ENCODE measurements around the gene COX10. TPM values are rescaled to one million over a fixed set of nuclear protein-coding genes. Genes with fewer than 3 reads are reported as not detected.

COX10 gene
- total and polyA plus RNA-seq, 5 donors = 17.9 to 40.2 (median 33.5) TPM

GRCh38 chr17:14048169-14048568 is 21.1 kb upstream of the COX10 start:
- no peaks in the 10 kb centered on the region for H3K4me1 ChIP-seq (ENCODE audit: control insufficient read depth, insufficient read depth, low read length)
- intact Hi-C loops (cut with DNase I) = no loop called here
- no peak for DNase-seq
- ATAC-seq = no peak
- H3K9me3 ChIP-seq (ENCODE audit: control insufficient read depth, low read length) = no peaks in the 10 kb centered on the region
- no peak overlapping the region for H3K4me3 ChIP-seq (ENCODE audit: low read length)
- no peak overlapping the region for H3K27ac ChIP-seq (ENCODE audit: low read length)
- H3K27me3 ChIP-seq (ENCODE audit: control insufficient read depth, insufficient read depth) = no peaks in the 10 kb centered on the region

- Histone ChIP-seq H3K27ac (ENCODE audit: low read length) (no peak overlapping the region), H3K27me3 (ENCODE audit: control insufficient read depth, insufficient read depth) (no peaks in the 10 kb centered on the region), H3K9me3 (ENCODE audit: control insufficient read depth, low read length) (no peaks in the 10 kb centered on the region), H3K4me1 (ENCODE audit: control insufficient read depth, insufficient read depth, low read length) (no peaks in the 10 kb centered on the region), H3K4me3 (ENCODE audit: low read length) (no peak overlapping the region)
- 95% methylated on average over 5 of the region's 5 CpGs for WGBS
- ATAC-seq (no peak), DNase-seq (no peak)
- intact Hi-C loops (cut with DNase I) = no loop called here
These were observed 18.7 kb upstream of the COX10 start for GRCh38 chr17:14050616-14051015.

DNA sequence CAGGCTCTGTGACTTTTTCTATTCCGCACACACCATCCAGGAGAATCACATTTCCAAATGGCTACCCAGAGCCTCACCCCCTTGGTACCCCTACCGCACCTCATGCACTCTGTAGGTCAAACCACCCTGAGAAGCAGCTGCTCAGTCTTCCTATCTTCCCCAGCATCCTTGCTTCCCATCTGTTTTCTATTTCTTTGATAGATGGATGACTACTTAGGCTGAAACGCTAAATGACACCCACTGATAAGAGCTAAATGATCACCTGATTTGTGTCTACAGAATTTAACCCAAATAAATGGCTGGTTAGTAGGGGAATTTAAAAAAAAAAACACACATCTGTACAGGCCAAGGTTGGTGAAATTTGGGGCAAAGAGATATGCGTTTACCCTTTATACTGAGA is 17.6 kb upstream of the COX10 start:
- intact Hi-C loops (cut with DNase I) = no loop called here
- 88% methylated on average over 4 of the region's 4 CpGs for WGBS

GRCh38 chr17:14052886-14053615 is 16.3 kb upstream of the COX10 start:
- no peak for DNase-seq
- 78% methylated on average over 6 of the region's 6 CpGs for WGBS
- Histone ChIP-seq H3K9me3 (ENCODE audit: control insufficient read depth, low read length) (no peaks in the 10 kb centered on the region), H3K4me1 (ENCODE audit: control insufficient read depth, insufficient read depth, low read length) (no peaks in the 10 kb centered on the region), H3K27ac (ENCODE audit: low read length) (no peak overlapping the region), H3K27me3 (ENCODE audit: control insufficient read depth, insufficient read depth) (no peaks in the 10 kb centered on the region), H3K4me3 (ENCODE audit: low read length) (no peak overlapping the region)
- intact Hi-C loops (cut with DNase I) = no loop called here
- no peak for ATAC-seq

More for the DNA sequence above, 17.6 kb upstream of the COX10 start:
- Histone ChIP-seq H3K4me1 (ENCODE audit: control insufficient read depth, insufficient read depth, low read length) (no peaks in the 10 kb centered on the region), H3K4me3 (ENCODE audit: low read length) (no peak overlapping the region), H3K27me3 (ENCODE audit: control insufficient read depth, insufficient read depth) (no peaks in the 10 kb centered on the region), H3K27ac (ENCODE audit: low read length) (no peak overlapping the region), H3K9me3 (ENCODE audit: control insufficient read depth, low read length) (no peaks in the 10 kb centered on the region)
- no peak for ATAC-seq
- no peak for DNase-seq

- Histone ChIP-seq H3K27ac (ENCODE audit: low read length) (no peak overlapping the region), H3K27me3 (ENCODE audit: control insufficient read depth, insufficient read depth) (no peaks in the 10 kb centered on the region), H3K9me3 (ENCODE audit: control insufficient read depth, low read length) (no peaks in the 10 kb centered on the region), H3K4me1 (ENCODE audit: control insufficient read depth, insufficient read depth, low read length) (no peaks in the 10 kb centered on the region), H3K4me3 (ENCODE audit: low read length) (no peak overlapping the region)
- DNase-seq (no peak), ATAC-seq (no peak)
- intact Hi-C loops (cut with DNase I) = no loop called here
These were observed 11.7 kb upstream of the COX10 start for GRCh38 chr17:14057591-14057990.

DNA sequence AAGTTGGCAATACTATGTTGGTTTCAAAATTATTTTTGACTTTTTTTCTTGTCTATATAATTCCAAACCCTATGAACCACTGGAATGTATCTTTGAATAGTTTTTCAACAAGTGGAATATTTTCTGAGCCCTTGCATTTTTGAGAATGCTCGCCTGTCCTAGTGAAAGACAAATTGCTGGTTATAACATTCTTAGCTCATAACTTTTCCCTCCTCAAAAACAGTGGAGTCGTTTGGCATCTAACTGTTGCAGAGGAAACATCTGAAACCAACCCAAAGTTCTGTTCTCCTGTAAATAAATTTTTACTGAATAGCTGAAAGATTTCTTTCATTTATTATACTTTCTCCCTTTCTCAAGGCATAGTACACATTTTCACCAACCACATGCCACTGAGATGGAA is 11.3 kb upstream of the COX10 start:
- no peaks in the 10 kb centered on the region for H3K9me3 ChIP-seq (ENCODE audit: control insufficient read depth, low read length)
- no peak for DNase-seq
- no peaks in the 10 kb centered on the region for H3K4me1 ChIP-seq (ENCODE audit: control insufficient read depth, insufficient read depth, low read length)
- no peak for ATAC-seq
- H3K27me3 ChIP-seq (ENCODE audit: control insufficient read depth, insufficient read depth) = no peaks in the 10 kb centered on the region
- H3K4me3 ChIP-seq (ENCODE audit: low read length) = no peak overlapping the region
- 88% methylated on average over 2 of the region's 2 CpGs for WGBS
- H3K27ac ChIP-seq (ENCODE audit: low read length) = no peak overlapping the region
- intact Hi-C loops (cut with DNase I) = no loop called here

DNA sequence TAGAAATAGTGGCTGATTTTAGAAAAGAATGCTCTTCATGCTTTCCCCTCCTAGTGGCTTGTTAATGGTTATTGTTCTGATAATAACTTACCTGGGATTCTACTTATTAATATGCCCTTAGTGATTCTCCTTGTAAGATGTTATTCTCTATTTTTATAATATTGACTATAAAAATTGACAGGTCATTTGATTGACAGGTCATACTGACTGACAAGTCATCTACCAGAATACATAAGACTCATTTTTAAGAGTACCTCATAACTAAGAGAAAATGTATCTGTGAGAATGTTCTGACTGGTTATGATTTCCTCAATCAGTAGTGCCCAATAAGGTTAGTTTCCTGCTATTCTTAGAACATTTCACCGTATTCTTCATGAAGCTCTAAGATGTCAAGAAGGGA is 8.6 kb upstream of the COX10 start:
- no peak overlapping the region for H3K4me3 ChIP-seq (ENCODE audit: low read length)
- no peaks in the 10 kb centered on the region for H3K9me3 ChIP-seq (ENCODE audit: control insufficient read depth, low read length)
- H3K27me3 ChIP-seq (ENCODE audit: control insufficient read depth, insufficient read depth) = no peaks in the 10 kb centered on the region
- DNase-seq (no peak), ATAC-seq (no peak)
- intact Hi-C loops (cut with DNase I) = no loop called here
- H3K27ac ChIP-seq (ENCODE audit: low read length) = no peak overlapping the region
- WGBS = 86% methylated on average over 1 of the region's 1 CpG
- no peaks in the 10 kb centered on the region for H3K4me1 ChIP-seq (ENCODE audit: control insufficient read depth, insufficient read depth, low read length)

DNA sequence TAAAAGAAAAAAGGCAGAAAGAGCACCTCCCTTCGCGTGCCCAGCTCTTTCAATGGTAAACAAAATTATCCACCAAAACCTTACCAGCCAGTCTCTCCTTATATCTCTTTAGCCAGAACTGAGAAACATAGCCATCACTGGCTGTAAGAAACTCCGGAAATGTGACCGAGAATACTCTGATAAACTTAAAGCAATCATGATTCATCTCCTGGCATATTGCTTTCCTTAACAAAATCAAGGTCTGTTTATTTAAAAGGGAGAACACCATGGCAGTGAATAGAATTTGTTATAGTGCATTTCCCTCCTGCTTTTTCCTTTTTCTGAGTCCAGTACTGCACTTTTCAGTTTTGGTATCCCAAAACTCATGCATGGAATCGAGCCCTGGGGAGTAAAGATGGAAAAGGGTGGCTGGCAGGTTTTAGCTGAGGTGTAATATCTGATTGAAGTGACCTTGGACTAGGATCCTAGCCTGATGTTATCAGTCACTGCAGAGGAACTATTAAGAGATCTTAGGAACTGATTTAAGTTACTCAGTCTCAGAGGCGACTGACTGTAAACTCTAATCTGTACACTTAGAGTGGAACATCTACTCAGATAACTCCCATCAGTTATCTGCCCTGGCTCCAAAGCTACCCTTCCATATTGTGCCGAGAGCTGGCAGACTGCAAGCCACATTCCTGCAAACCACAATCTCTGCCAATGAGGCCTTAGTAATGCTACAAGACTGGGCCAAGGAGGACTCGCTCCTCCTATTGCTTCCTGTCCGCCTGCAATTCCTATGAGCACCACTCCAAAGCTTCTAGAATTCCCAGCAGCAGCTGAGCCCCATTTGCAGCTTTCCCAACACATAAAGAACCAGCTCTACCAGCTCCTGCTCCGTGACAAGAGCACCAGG is 7.4 kb upstream of the COX10 start:
- H3K27me3 ChIP-seq (ENCODE audit: control insufficient read depth, insufficient read depth) = no peaks in the 10 kb centered on the region
- no peak overlapping the region for H3K4me3 ChIP-seq (ENCODE audit: low read length)
- peak; percentile 85 to 94 for ATAC-seq
- 63% methylated on average over 10 of the region's 10 CpGs for WGBS
- no peaks in the 10 kb centered on the region for H3K4me1 ChIP-seq (ENCODE audit: control insufficient read depth, insufficient read depth, low read length)
- H3K9me3 ChIP-seq (ENCODE audit: control insufficient read depth, low read length) = no peaks in the 10 kb centered on the region
- intact Hi-C loops (cut with DNase I) = no loop called here
- DNase-seq = peak; percentile 22 to 62 (median 50)
- H3K27ac ChIP-seq (ENCODE audit: low read length) = peak overlapping the region; percentile 31

GRCh38 chr17:14067347-14067746 is 2.0 kb upstream of the COX10 start:
- no peak for DNase-seq
- no peaks in the 10 kb centered on the region for H3K4me1 ChIP-seq (ENCODE audit: control insufficient read depth, insufficient read depth, low read length)
- intact Hi-C loops (cut with DNase I) = no loop called here

GRCh38 chr17:14068542-14069250 is 608 bp upstream of the COX10 start:
- ATAC-seq = no peak
- no peaks in the 10 kb centered on the region for H3K27me3 ChIP-seq (ENCODE audit: control insufficient read depth, insufficient read depth)
- intact Hi-C loops (cut with DNase I) = no loop called here
- no peaks in the 10 kb centered on the region for H3K4me1 ChIP-seq (ENCODE audit: control insufficient read depth, insufficient read depth, low read length)
- 21% methylated on average over 25 of the region's 25 CpGs for WGBS
- peak overlapping the region; percentile 34 for H3K27ac ChIP-seq (ENCODE audit: low read length)
- DNase-seq = no peak
- no peaks in the 10 kb centered on the region for H3K9me3 ChIP-seq (ENCODE audit: control insufficient read depth, low read length)
- peak overlapping the region; percentile 80 for H3K4me3 ChIP-seq (ENCODE audit: low read length)

More at GRCh38 chr17:14067347-14067746, 2.0 kb upstream of the COX10 start:
- H3K27ac ChIP-seq (ENCODE audit: low read length) = no peak overlapping the region
- no peak overlapping the region for H3K4me3 ChIP-seq (ENCODE audit: low read length)
- ATAC-seq = no peak
- H3K9me3 ChIP-seq (ENCODE audit: control insufficient read depth, low read length) = no peaks in the 10 kb centered on the region
- WGBS = 86% methylated on average over 1 of the region's 1 CpG
- H3K27me3 ChIP-seq (ENCODE audit: control insufficient read depth, insufficient read depth) = no peaks in the 10 kb centered on the region

Measured in right cardiac atrium (tissue), 5 donors.